NCI-H1417 (cell line): ENCODE results near the gene S100A7.
A peak's percentile ranks its signal among the peaks of the same experiment; 100 is the strongest.
"Not testable (repeated sequence)": the region's sequence is repeated elsewhere in the genome, so short reads cannot be mapped to it uniquely, and the experiment has no call there.

Experiments used
- DNase-seq, 3 experiments: peaks; one replicate each; lab custom pipeline; 2025; lab: John Stamatoyannopoulos, UW

S100A7 gene

DNA sequence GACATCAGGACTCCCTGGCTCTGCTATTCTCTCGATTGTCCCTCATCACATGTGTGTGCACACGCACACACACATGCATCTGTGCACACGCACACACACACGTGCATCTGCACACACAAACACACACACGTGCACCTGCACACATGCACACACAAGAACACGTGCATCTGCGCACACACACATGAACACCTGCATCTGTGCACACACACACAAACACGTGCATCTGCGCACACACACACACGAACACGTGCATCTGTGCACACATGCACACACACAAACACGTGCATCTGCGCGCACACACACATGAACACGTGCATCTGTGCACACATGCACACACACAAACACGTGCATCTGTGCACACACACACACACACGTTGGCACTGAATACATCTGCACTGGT, 29.4 kb downstream of the S100A7 start:
- DNase-seq, result no peak

DNA sequence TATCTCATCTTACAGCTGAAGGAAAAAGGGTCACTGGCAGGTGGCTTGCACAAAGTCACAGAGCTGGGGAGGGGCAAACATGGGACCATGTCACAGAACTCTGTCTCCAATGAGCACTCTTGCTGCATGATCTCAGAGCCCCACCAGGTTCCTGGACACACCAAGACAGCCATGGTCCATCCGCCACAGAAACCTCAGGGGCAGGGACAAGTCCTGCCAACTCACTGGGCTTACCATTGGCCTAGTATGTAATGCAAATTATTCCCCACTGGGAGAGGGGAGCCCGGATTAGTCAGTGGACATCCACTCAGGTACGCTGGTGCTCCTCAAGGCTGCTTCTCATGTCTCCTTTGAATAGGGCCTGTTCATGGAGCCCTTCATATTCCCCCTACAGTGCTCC, 29.9 kb downstream of the S100A7 start:
- DNase-seq, result peak in 2 of 3 experiments; percentile 23 to 37

DNA sequence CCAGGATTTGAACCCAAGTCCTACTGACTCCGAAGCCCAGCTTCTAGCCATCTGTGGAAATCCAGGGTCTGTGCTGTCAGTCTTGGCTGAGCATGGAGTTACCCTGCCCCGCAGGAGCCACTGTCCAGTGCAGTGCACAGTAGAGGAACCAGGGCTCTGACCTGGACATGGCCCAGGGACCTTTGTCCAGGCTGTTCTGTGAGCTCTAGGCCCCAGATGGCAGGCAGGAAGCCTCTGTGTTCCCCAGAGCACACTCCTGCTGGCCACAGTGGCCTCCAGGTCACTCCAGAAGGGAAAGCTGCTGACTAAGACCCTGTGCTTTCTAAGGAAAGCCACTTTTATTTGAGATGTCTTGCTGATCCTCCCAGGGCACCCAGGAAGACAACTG, 30.3 kb downstream of the S100A7 start:
- no peak for DNase-seq

DNA sequence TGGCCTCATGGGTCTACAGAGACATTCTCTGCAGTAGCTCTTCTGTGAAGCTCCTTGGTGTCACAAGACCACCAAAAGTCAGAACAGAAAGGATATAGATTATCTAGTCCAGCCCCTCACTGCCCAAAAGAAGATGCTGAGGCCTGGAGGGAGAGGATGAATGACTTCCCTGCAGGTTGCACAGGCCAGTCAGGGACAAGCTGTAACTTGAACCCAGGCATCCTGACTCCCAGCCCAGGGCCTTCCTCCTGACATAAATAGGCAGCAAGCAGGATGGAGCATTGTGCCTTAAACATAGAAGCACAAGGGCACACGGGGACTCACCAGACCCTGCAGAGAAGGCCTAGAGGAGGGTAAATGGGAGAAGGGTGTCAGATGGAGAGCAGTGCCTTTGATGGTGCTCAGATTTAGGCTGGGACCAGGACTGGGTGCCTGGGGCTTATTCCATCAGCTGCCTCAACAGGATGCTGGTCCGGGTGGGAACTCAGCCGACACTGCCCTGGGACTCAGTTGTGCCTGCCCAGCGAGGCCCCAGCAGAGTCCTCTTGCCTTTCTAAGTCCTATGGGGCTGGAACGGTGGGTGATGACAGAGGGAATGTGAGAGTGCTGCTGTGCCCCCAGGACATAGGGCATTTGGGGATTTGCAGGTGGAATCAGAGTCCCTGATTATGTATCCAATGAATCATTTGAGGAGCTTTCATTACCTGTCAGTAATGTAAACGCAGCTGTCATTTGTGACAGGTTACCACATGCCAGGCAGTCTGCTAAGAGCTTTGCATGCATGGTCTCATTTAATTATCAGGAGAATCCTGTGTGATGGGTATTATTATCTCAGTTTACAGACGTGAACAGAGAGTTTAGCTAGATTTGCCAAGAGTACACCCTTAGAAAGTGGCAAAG, 30.9 kb downstream of the S100A7 start:
- peak; percentile 56 to 96 (median 80) for DNase-seq

DNA sequence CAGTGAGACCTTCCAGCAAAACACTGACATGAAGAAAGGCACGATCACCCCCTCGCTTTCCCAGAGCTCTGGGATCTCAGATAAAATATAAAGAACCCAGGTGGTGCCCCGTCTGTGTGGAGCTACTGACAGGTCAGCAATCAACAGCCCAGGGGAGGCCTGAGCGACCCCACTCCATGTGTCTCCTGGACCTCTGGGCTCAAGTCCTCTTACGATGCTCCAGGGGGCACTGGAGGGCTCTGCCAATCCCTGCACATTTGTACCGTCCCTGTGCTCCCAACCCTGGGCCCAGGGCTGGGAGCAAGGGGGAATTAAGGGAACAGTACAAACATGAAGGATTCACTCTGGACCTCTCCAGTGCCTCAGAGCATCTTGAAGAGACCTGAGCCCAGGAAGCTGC, 31.7 kb downstream of the S100A7 start:
- DNase-seq, result peak in 2 of 3 experiments; percentile 52 to 54

DNA sequence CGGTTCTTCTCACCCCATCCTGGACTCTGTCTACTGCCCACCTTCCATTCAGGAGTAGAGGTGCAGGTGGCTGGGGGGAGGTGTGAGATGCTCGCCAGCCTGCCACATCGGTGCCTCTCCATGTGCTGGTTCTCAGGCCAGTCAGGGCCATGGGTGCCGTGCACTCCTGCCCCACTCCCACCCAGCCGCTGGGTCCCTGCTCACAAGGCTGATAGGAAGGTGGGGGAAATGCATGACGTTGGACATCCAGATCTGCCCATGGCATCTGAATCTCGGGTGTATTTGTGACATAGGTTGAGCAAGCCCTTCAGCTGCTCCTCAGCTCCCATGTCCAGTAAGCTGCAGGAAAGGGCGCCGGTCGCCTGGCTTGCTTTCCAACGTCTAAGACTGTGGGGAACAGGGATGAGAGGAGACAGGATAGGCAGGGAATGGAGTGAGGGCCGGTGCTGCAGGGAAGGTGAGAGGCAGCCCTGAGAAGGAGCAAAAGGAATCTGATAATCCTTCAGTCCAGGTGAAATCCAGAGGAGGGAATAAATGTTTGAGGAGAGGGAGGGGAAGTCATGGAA, 32.3 kb downstream of the S100A7 start:
- no peak for DNase-seq

DNA sequence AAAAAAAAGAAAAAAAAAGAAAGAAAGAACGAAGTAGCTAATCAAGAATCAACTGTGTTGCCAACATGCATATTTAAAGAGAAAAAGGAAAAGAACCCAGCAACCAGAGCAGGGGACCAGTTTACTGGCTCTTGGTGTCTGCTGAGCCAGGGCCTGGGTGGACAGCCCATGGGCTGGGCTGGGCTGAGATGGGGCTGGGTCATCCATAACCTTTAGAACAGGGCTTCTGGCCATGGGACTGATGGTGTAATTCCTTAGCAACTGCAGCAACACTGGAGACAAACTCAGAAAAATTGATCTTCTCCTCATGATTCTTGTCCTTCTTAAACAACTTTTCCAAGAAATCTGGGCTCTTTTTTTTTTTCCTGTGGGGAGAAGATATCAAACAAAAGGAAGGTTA, 33.6 kb downstream of the S100A7 start:
- no peak for DNase-seq

DNA sequence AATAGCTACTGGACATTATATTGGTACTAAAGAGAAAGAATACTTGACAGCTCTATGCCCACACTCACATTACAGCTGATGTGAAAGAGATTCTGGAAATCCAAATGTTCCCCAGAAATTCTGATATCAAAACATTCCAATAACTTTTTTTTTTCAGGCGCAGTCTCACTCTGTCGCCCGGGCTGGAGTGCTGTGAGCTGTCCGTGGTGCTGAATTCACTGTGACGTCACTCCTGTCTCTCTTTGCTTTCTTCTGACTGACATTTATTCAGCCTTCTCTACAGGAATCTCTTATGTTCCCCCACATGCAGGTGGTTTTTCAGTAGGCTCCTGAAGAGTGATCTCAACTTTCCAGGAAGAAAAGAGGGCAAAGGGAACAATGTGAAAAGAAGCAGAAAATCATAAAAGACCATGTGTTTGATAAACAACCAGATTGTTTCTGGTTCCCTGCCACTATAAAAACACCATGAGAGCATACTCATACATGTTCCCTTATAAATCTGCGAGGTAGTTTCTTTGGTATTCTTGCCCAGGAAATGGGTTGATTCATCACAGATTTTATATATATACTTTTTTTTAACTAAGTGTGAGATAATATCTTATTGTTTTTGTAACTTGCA, 37.9 kb downstream of the S100A7 start:
- DNase-seq, result no peak

DNA sequence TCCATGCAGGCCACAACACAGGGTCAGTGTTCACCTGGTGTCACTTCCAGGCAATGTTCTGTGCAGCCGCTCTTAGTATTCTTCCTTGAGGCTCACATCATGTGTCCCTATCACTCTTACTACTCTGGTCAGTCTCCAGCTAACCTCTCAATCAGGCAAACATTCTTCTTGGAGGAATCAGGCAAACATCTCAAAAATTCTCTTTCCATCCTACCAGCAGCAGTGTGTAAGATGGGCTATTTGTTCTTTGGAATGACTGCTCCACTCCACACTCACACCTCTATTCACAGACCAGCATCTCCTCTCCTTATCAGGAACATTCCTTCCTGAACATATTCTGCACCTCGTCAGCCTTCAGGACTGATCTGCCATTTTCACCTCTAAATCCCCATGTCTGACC, 40.1 kb downstream of the S100A7 start:
- no peak for DNase-seq

DNA sequence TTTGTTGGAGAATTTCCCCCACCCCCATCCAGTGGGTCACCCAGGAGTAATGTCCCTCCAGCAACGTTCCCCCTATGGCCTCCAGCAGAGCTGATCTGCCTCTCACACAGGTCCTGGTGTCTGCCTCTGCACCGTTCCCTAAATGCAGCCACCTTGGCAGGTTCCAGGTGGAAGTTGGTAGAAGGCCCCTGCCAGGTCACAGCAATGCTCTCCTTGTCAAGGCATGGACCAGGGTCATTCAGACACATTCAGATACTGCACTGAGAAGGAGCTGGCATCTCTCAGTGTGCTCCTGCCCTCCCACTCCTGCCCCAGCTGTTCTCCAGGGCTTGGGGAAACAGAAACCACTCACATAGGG, 41.0 kb downstream of the S100A7 start:
- DNase-seq, result not testable (repeated sequence)

DNA sequence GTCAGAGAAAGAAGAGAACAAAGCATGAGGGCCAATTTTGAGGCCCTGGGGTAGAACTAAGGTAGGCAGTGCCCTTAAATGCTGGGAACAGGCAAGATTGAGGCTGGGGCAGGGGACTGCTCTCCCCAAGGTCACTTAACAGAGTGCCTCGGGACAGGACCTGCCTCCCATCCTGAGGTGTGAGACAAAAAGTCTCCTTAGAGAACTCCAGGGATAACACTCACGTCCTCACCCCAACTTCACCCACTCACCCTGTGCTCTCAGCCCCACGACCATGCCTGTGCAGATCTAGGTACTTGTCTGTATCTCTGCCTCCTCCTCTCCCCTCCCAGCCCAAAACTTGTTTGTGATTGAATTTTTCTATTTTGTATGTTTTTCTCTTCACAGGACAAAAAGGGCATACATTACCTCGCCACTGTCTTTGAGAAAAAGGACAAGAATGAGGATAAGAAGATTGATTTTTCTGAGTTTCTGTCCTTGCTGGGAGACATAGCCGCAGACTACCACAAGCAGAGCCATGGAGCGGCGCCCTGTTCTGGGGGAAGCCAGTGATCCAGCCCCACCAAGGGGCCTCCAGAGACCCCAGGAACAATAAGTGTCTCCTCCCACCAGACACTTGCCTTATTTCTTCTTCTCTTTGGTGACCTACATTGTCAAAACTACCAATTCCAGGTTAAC, 41.6 kb downstream of the S100A7 start:
- not testable (repeated sequence) for DNase-seq

DNA sequence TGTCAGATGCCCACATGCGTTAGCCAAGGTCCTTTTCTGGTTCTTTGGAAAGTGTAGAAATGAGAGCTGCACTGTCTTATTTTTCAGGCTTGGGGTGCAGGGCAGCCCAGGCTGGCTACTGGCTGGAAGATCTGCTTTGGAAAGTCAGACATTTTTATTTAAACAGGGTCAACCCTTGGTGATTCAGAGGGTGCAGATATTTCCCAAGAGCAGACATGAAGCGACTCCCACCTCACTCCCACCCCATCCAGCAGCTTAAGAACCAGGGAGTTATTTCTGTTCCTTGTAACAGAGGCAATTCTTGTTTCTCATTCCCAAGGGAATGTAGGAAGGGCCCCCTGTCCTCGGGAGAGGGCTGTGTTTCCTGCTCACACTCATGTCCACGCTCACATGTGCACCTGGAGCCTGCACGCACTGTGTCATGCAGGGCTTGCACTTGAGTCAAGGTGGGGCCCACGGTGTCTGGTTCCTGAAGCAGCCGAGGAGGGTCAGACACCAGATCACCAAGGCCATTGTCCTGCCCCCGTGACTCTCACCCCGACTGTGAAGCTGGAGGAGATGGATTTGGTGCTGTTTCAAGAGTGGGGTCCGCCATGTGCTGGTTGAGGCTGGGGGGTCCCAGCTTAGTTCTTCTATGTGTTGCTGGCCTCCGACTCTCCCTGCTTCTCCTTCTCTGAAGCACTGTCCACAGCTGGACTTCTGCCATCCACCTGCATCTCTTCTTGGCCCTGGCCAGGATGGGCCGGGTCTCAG, 43.1 kb downstream of the S100A7 start:
- DNase-seq, result no peak

DNA sequence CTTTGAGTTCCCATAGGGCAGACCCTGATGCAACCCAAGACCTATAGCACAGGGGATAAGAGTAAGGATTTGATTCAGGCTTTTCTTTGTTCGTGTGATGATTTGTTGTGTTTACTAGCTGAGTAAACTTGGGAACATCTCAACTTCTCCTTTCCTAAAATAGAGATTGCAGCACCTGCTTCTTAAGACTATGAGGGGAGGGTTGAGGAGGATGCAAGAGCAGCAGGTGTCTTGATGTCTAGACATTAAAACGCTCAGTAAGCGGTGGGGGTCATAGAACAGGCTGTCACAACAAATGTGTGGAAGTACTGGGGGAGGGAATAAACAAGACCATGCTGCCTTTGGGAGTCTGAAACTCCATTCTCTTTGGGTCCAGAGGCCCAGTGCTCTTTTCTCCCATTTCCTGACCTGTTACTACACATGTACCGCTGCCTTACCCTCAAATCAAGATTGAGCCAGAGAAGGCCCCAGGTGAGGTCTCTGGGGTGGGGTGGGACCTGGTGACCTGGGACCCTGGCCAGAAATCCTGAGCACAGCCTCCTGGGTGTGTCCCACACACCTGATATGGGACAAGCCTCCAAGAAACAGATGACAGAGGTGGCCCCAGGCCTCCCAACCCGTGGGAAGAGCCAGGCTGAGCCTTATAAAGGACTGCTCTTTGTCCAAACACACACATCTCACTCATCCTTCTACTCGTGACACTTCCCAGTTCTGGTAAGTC, 44.4 kb downstream of the S100A7 start, which contains the start of gene S100A7A:
TSS of gene S100A7A (plus strand) at position 671 of the 721 bp plus-strand sequence. CDS start 1,563 bp downstream, outside the sequence.
- no peak for DNase-seq

DNA sequence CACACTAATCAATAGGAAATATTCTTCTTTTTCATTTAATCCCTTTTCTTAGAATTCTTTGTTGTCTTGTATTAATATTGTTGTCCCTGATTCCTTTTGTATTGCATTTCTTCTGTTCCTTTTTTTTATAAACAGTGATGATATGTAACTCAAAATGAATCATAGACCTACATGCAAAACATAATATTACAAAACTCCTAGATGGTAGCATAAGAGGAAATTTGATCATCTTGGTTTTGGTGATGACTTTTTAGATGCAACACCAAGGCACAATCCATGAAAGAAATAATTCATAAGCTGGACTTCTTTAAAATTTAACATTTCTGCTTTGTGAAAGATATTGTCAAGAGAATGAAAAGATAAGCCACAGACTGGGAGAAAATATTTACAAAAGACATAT, 46.5 kb downstream of the S100A7 start:
- not testable (repeated sequence) for DNase-seq
